Stimulated activated CD8-positive, alpha-beta memory T cell treated with anti-CD3 and anti-CD28 coated beads, Interleukin-12 subunit alpha, Interleukin-12 subunit beta, amount 100 ng/mL, for 24 hours (primary cell): Measurements from ENCODE around the gene PDE3A.
"Not testable (repeated sequence)": the region's sequence is repeated elsewhere in the genome, so short reads cannot be mapped to it uniquely, and the experiment has no call there.

Source experiments
- DNase-seq: peaks from one replicate; pipeline ENCODE4 v3.0.0-alpha.2; 2020; ENCODE audit errors: extremely low read depth

The PDE3A gene

DNA sequence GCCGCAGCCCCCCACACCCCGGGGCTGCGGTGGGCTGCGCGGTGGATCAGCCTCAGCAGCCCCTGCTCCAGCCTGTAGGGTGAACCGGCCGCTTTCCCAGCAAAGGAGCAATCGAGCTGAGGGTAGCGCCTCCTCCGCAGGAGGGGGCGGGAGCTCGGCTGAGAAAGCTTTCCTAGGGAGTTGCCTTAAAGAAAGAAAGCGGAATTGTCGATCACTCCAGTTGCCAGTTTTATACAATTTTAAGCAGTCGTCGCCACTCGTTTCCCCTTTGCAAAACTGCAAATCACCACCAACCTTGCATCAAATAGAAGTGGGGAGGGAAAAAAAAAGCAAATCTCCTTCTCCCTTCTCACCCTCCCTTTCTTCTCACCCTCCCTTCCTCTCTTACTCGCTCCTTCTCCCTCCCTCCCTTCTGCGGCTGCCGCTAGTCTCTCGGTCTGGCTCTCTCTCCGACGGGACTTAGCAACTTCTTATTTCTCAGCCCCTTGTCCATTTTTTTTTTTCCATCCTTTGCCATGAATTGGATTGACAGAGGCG, at the start of gene PDE3A:
Gene PDE3A, plus strand, starts transcription at position 424 of the 537 bp plus-strand sequence. CDS start 748 bp downstream, outside the sequence.
- no peak for DNase-seq

- DNase-seq, result no peak
These were observed 49.0 kb upstream of the PDE3A start for GRCh38 chr12:20319366-20319765.

DNA sequence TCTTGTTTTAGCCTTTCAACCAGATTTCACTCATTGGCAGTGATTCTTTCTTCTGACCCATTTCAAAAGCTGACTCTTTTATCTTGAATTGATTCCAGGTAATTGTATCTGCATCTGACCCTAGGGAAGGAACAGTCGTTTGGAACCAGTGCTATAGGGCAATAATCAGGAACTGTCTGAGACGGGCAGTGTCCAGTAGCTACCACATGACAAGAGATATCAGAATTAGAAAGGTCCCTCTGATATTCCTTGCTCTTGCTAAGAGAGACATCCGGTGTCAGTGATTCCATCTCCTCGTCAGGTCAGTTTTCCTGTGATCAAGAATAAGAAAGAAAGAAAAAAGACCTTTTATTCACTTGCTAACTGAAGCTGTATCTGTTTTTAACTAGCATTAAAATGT, 47.8 kb upstream of the PDE3A start:
- DNase-seq, result no peak

GRCh38 chr12:20330826-20331505, 37.4 kb upstream of the PDE3A start:
- DNase-seq, result not testable (repeated sequence)

GRCh38 chr12:20339060-20339459, 29.3 kb upstream of the PDE3A start:
- DNase-seq, result no peak

GRCh38 chr12:20342111-20342510, 26.2 kb upstream of the PDE3A start:
- no peak for DNase-seq

DNA sequence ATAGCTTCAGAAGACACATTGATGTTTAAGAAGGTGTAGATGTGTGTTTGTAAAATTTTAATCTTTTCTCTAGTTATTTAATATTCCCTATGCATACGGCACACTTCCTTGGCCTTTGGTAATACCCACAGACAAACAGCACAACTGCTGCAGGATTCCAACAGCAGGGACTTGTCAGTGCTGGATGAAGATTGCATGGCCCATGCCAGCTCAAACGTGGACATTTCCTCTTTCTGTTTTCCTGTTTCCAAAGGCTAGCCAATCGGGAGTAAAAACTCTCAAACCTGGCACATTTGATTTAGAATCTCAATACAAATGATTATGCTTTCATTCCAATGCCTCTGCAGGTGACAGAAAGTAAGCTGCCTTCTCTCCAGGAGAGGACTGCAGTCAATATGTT, 22.5 kb upstream of the PDE3A start:
- DNase-seq, result no peak

- DNase-seq, result no peak
These were observed 18.3 kb upstream of the PDE3A start for GRCh38 chr12:20350026-20350425.

- DNase-seq, result no peak
These were observed 17.8 kb upstream of the PDE3A start for GRCh38 chr12:20350495-20350894.

DNA sequence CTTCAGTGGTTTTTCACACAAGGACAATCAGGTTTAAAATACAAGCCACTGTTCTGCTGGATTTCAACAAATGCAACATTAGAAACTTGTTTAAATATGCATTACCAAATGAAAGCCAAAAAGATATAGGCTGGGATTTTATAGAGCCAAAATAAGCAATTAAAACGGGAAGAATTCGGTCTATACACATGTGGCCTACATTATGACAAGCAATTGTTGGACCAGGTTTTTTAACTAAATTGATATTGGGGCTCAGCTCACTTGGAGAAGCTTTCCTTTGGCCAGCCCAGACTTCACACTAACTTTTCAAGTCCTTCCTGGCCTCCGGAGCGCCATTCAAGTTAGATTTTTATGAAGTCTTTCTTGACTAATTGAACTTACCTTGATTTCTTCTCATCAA, 16.9 kb upstream of the PDE3A start:
- no peak for DNase-seq

DNA sequence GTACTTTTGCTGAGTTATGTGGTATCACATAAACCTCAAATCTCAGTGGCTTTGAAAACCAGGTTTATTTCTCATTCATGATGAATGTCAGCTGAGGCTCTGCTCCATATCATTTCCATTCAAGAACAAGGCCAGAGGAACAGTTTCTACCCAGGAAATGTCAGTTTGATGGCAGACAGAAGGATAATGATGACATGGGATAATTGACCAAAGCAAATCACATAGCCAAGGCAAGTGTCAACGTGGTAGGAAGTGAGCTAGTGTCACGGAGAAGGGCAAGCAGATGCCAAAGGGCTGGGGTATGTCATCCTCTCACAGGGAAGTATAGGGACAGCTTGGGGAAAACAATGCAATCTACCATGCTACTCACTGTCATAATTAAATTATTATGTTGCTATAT, 12.3 kb upstream of the PDE3A start:
- DNase-seq, result no peak

DNA sequence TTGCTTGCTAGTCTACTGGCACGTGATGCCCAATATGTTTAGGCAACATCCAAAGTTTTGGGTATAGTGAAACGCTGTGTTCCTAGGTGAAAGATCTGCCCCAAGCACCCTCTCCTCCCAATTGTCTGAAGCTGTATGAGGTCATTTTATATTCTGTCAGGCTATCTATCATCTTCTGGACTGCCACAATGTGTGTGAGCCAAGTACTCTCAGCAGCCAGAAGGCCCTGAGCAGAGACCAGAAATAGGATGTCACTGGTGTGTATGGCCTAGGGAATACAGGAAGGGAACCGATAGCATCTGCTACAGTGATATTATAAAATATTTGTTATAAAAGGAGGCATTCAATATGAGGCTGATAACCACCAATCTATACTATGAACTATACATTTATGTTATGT, 7.9 kb upstream of the PDE3A start:
- DNase-seq, result no peak

- no peak for DNase-seq
These were observed 6.9 kb upstream of the PDE3A start for GRCh38 chr12:20361416-20361815.

DNA sequence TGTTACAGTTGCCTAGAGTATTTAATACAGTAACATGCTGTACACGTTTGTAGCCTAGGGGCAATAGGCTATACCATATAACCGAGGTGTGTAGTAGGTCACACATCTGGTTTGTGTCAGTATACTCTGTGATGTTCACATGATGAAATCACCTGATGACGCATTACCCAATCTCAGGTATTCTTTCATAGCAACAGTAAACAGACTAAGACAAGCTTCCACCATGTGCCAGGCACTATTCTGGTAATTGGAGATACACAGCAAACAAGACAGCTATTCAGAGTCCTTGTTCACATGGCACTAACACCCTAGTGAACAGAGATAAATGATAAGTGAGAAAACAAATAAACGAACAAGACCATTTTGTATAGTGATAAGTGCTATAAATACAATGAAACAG, 3.8 kb upstream of the PDE3A start:
- DNase-seq, result no peak

DNA sequence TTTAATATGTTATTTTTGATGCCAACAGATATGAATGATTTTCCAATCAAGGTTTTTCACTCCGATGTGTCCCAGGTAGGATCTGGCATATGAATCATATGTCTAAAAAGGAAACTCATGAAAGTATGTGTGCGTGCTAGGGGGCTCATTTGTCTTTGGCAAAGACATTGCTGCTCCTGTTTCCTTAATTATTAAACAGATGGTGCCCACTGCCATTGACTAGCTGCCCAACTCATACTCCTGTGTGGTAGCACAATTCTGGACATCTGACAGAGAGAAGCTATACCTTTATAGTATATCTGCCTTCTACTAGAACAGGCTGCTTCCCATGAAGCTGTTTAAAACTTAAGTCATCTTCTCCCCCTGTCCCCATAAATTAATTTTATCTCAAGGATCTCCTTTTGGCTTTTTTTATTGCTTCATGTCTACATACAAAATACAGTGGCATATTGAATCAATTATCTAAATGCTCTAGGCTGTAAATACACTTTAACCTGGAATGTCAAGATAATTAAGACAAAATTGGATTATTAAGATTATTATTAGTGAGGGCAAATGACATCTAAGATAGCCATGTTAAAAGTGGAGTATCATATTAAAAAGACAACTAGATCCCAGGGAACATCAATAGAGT, 1.4 kb upstream of the PDE3A start:
- DNase-seq, result no peak

DNA sequence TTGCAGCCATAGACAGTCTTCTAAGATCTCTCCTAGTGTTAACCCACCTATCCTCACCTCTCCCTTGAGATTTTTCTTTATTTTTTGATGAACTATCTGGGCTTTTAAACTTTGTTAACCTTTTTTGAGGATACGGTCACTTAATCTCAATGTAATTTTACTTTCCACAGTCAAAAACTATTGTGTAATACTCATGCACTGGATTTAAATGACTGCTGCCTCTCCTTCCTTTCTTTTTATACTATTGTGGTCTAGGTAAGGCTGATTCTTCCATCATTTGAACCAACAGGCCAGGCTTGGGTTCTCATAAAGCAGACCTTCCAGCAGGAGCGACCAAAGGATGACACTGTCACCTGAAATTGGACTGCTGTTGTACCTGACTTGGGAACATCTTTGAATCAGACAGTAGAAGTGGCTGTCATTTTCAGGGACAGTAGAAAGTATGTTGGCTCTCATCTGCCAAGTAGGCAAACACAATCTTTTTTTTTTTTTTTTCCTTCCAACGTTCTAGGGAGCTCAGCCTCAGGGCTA, 689 bp upstream of the PDE3A start:
- DNase-seq, result no peak

GRCh38 chr12:20368651-20369304, 441 bp downstream of the PDE3A start:
- no peak for DNase-seq

- DNase-seq, result no peak
These were observed 1.1 kb downstream of the PDE3A start for GRCh38 chr12:20369305-20370013.

DNA sequence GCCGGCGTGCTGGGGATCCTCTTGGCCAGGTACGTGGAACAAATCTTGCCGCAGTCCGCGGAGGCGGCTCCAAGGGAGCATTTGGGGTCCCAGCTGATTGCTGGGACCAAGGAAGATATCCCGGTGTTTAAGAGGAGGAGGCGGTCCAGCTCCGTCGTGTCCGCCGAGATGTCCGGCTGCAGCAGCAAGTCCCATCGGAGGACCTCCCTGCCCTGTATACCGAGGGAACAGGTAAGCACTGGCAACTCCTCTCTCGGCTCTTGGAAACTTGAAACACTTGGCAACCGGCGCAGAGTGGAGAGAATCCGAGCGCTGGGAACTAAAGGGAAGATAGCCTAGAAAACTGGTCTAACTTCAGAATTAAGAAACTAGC, 1.7 kb downstream of the PDE3A start:
- DNase-seq, result no peak

GRCh38 chr12:20370866-20371519, 2.7 kb downstream of the PDE3A start:
- DNase-seq, result no peak

DNA sequence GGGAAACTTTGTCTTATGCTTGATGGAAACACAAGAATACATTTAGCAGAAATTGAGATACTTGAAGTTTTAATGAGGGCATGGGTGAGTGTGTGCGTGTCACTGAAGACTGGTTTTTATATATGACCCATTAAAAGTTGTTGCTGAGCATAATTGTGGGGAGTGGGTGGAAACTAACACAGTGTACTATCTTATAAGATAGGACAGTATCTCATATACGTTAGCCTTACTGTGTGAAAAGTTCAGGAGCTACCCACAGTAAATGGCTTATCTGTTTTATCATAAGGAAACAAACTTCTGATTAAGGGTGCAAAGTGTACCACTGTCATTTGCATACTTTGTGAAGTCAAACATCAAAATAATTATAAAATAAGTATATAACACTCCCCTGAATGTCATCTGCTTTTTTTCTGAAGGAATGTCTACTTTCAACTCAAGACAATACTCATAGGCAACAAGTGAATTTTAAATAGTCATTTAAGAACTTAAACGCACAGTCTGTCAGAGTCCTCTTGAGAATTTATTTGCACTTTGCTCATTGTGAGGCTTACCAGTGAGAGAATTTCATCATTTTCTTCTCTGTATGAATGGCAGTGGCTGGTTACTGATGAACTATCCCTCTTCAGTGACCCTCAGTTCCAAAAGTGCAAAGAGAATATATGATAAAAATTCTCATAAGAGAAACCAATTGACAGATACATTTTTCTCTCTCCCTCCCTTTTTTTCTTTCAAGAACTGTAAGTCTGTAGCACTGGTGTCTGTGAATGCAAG, 4.2 kb downstream of the PDE3A start:
- DNase-seq, result no peak
